Stimulated activated CD4-positive, alpha-beta T cell treated with anti-CD3 and anti-CD28 coated beads, Interleukin-15, amount 100 ng/mL, for 24 hours (primary cell): ENCODE results near the gene CSGALNACT2.
"Not testable (repeated sequence)": the region's sequence is repeated elsewhere in the genome, so short reads cannot be mapped to it uniquely, and the experiment has no call there.

Source experiments
- DNase-seq: peaks from one replicate; pipeline ENCODE4 v3.0.0-alpha.2; 2020

The CSGALNACT2 gene

GRCh38 chr10:43145936-43146335 is 7.7 kb downstream of the CSGALNACT2 start:
- DNase-seq, result not testable (repeated sequence)

- DNase-seq, result no peak
These were observed 13.1 kb downstream of the CSGALNACT2 start for GRCh38 chr10:43151371-43151770.

- DNase-seq, result no peak
These were observed 15.7 kb downstream of the CSGALNACT2 start for GRCh38 chr10:43153901-43154300.

- no peak for DNase-seq
These were observed 17.0 kb downstream of the CSGALNACT2 start for GRCh38 chr10:43155221-43155620.

GRCh38 chr10:43155741-43156140 is 17.5 kb downstream of the CSGALNACT2 start:
- DNase-seq, result no peak

- no peak for DNase-seq
These were observed 18.5 kb downstream of the CSGALNACT2 start for GRCh38 chr10:43156590-43157341.

GRCh38 chr10:43158636-43159035 is 20.4 kb downstream of the CSGALNACT2 start:
- no peak for DNase-seq

- peak; percentile 57 for DNase-seq
These were observed 22.0 kb downstream of the CSGALNACT2 start for GRCh38 chr10:43160046-43160920.

- no peak for DNase-seq
These were observed 22.6 kb downstream of the CSGALNACT2 start for GRCh38 chr10:43160921-43161255.

- DNase-seq, result no peak
These were observed 24.4 kb downstream of the CSGALNACT2 start for GRCh38 chr10:43162604-43163003.

GRCh38 chr10:43166207-43166879 is 28.1 kb downstream of the CSGALNACT2 start:
- DNase-seq, result no peak

- no peak for DNase-seq
These were observed 28.7 kb downstream of the CSGALNACT2 start for GRCh38 chr10:43166880-43167497.

GRCh38 chr10:43167498-43167889 is 29.2 kb downstream of the CSGALNACT2 start:
- no peak for DNase-seq

GRCh38 chr10:43170491-43170890 is 32.2 kb downstream of the CSGALNACT2 start:
- DNase-seq, result no peak

GRCh38 chr10:43172645-43173044 is 34.4 kb downstream of the CSGALNACT2 start:
- DNase-seq, result no peak

GRCh38 chr10:43173120-43173519 is 34.9 kb downstream of the CSGALNACT2 start:
- DNase-seq, result no peak

- DNase-seq, result no peak
These were observed 36.7 kb downstream of the CSGALNACT2 start for GRCh38 chr10:43174969-43175368.

- no peak for DNase-seq
These were observed 38.0 kb downstream of the CSGALNACT2 start for GRCh38 chr10:43176271-43176670.

- no peak for DNase-seq
These were observed 39.4 kb downstream of the CSGALNACT2 start for GRCh38 chr10:43177595-43177994.

- DNase-seq, result no peak
These were observed 42.9 kb downstream of the CSGALNACT2 start for GRCh38 chr10:43181146-43181545.

GRCh38 chr10:43183764-43184163 is 45.5 kb downstream of the CSGALNACT2 start:
- not testable (repeated sequence) for DNase-seq

- DNase-seq, result no peak
These were observed 47.9 kb downstream of the CSGALNACT2 start for GRCh38 chr10:43186150-43186549.

- no peak for DNase-seq
These were observed 49.0 kb downstream of the CSGALNACT2 start for GRCh38 chr10:43187213-43187612.
